ENCODE results near the gene C2CD2.

Gene C2CD2

DNA sequence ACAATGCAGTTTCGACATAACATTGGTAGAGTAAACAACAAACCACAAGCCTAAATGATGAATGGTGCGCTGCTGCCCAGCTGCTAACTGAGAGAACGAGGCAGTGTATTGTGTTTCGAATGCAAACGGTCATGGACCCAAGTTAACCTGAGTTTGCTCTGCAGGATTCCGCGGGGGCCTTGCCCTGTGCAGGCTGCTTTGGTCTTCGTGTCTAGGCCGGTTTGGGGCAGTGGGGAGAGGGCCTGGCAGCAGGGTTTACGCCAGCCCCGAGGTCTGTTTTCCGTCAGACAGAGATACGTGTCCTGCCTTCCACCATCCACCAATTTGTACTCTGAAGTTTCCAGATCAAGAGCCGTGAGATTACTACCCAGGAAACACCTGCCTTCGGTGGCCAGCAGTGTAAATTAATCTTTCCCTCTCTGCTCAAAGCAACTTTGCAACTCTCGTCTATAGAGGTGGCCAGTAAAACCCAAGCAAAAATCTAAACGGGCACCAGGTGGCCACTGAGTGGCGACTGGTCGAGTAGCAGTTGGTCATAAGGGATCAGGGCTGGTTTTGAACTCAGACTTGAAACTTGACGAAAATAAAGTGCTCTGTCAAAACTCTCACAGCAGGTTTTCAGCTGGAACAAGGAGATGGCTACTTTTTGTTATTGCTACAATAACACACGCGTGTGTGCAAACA is 68.3 kb downstream of the C2CD2 start:
- no peak for DNase-seq

DNA sequence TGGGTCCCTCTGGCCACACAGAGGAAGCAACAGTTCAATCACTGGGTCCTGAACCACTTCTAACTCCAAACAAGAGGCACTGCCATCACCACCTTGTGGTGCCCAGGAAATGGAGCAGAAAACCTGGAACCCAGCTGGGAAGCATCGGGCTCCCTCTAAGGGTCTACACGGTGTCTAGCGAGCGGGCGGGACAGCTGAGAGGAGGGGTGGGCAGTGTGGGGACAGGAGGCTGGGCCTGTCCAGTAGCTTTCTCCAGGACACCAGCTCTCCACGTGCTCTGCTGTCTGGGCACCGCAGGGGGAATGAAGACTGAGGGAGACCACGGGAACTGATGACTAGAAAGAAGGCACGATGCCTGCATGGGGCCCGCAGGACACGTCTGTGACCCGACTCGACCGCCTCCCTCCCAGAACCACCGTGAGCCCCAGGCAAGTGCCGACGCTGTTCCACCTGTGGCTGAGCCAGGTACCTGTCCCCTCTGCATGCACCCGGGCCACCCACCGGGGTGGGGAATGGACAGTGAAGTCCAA is 69.3 kb downstream of the C2CD2 start:
- DNase-seq: no peak

DNA sequence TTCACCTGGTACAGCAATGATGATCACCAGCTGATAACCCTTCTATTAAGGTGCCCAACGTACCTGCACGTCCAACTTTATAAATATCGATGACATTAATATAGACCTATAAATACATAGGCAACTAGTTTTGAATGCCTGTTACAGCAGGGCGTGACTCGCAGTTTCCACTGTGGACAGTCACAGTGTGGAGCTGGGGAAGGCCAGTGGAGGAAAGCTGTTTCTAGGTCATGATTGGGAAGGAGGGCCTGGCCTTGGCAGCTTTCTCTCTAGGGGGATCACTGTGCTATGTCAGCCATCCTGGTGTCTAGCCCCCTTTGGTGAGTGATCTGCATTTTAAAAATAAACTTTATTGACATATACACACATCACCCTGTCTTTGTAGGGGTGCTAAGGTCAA is 70.2 kb downstream of the C2CD2 start:
- no peak for DNase-seq

DNA sequence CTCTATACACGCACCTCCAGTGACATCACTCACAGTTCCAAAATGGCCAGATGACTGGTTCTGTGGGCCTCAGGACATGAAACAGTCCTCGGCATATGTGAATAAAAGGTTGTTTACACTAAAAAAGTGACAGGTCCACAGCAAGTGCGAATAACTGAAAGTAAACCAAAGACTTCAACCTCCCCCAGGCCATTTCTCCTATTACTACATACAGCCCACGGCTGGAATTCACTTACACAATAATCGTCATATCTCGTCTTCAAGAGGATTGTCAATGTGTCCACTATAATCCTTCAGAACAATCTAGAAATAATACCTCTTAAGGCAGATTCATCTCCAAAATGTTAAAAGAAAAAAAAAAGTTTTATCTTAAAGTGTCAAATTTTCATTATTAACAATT is 72.8 kb downstream of the C2CD2 start:
- no peak for DNase-seq

DNA sequence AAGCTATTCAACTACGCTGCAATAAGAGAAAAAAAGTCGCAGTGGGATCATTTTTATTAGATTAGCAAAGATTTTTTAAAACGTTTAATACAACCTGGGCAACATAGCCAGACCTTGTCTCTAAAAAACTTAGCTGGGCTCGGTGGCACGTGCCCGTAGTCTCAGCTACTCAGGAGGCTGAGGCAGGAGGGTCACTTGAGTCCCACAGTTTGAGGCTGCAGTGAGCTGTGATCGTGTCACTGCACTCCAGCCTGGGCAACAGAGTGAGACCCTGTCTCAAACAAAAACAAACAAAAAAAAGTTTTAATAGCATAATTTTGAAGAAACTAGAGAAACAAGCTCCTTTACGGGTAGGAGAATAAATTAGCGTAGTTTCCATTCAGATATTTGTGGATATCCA is 73.7 kb downstream of the C2CD2 start:
- no peak for DNase-seq

DNA sequence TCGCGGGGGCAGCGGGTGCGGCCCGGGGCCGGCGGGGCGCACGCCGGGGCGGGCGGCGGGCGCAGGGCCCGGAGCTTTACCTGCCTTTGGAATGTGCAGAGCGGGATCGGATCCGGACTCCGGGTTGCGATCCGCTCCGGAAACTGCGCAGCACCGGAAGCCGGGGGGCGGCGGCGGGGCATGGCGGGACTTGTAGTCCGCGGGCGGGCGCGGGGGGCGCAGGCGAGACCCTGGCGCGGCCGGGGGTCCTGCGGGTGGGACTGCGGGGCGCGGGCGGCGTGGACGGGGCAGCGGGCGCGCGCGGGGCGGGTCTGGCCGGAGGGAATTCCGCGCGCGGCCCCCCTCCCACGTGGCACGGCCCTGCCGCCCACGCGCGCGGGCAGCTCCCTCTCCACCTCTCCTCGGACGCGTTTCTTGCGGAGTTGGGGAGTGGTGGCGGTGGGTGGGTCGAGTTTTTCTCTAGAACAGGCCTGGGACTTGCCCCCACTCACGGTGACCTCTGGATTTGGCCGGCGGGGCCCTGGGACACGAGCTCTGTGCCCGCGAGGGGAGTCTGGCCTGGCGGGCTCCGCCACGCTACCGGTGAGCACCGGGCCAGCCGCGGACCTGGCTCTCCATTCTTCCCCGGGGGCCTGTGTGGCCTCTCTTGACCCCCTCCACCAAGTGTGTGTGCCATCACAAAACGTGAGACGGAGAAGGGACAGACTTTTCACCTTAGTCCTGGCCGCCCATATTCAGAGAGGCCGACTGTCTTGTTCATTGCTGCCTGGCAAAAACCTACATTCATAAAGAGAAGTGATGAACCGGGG is 74.4 kb downstream of the C2CD2 start, which contains the start of gene PRDM15:
TSS of gene PRDM15 (minus strand) at position 155 of the 809 bp plus-strand sequence. CDS start 18,981 bp downstream, outside the sequence.
- peak; percentile 90 for DNase-seq

DNA sequence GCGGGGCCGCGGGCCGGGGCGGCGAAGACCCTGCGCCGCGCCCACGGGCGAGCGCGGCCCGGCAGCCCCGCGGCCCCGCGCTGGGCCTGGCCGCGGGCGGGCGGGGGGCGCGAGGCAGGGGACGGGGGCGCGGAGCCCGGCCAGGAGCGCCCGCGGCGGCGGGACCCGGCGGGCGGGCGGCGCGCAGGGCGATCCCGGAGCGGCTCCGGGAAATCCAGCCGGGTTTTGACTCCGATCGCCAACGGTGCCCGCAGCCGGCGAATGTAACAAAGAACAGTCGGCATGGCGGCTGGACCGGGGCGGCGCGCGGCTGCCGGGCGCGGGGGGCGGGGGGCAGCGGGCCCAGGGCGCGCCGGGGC is 75.0 kb downstream of the C2CD2 start:
- no peak for DNase-seq

DNA sequence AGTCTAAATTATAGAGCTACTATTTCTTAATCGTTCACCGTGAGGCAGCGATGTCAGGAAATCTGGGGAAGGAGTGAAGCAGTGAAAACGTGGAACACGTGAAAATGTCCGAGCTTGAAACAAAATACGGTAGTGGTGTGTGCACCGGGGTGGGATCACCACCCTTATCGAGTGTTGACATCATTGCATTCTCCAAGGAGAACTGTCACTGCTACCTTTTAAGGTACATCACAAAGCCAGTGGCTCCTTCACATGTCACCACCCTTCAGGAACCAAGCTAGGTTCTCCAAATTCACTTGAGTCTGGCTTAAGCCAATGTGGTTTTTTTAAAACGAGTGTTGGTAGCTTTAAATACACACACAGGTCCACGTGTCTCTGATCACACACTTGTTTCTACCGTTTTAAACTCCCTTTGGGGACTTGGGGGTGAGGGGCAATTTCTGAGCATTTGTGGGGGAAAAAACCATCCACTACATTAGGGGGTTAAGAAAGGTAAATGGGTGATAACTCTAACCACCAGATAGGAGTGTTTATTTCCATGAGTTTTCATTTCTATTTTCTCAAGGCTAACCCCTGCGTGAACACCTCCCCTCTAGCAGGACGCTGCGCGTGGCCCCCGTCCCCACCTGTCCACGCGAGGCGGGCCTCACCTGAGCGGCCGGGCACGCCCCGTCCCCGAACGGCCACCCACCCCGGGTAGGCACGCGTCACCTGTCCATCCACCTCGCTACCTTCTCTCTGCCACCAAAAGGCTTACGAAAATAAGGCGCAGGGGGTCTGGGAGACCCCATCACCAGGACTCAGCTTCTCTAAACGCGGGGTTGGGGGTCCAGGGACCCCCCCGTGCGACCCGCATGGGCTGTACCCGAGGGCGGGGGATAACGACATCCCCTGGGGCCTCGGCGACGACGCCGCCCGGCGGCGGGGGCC is 75.7 kb downstream of the C2CD2 start:
- DNase-seq: peak; percentile 69

DNA sequence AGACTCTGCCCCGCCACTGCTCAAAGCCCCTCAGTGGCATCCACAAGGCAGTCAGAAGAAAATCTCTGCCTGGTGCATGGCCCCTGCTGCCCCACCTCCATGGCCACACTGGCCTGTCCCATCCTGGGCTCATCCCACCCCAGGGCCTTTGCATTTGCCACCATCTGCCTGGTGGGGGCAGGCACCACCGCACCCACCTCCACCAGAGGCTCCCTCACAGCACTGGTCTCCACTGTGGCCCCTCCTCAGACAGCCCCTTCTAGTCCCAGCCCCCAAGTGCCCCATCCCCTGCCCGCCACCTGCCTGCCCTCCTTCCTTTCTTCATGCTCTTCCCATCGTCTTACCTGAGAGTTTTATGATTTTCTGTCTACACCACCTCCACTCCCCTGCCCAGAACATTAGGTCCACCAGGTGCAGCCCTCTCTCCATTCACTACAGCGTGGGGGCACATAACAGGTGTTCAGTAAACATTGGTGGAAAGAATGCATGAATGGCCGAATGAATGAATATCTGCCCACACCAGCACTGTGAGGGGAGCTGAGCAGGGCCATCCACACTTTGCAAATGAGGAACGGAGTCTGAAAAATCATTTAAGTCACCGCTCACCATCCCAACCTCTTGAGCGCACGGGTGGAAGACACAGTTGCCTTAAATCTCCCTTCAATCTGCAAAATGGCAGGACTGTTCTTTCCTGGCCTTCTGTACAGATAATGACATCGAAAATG is 76.7 kb downstream of the C2CD2 start:
- DNase-seq: no peak

DNA sequence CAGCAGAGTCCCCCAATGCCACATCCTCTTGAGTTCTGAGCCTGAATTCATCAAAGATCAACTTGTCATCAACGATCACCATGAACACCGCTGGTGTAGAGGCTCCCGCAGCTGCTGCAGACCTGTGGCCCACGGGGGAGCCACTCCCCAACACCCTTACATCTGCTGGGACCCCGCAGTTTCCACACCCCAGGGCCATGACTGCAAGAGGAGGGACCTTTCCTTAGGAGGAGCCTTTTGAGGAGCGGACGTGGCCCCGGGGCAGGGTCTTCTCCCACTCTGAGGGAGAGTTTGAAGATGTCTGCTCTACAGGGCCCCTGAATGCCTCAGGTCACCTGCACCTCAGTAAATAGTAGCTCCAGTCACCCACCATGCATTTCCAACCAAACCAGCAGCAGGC is 77.4 kb downstream of the C2CD2 start:
- no peak for DNase-seq

DNA sequence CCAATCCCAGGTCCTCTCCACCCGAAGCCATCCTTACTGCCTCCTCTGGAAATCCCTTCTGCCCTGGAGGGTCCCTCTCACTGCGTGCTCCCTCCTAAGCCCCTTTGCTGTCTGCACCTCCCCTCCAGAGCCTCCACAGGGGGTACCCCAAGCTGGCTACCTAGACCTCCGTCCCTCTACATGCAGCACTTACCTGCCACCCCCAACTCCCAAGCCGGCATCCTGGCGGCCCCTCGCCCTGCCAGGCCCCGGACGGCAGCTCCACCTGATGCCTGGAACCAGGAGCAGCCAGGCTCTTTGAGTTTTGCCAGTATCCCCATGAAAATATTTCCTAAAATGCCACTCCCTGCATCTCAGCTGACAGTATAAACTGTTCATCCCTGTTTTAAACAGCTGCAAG is 78.7 kb downstream of the C2CD2 start:
- DNase-seq: no peak

DNA sequence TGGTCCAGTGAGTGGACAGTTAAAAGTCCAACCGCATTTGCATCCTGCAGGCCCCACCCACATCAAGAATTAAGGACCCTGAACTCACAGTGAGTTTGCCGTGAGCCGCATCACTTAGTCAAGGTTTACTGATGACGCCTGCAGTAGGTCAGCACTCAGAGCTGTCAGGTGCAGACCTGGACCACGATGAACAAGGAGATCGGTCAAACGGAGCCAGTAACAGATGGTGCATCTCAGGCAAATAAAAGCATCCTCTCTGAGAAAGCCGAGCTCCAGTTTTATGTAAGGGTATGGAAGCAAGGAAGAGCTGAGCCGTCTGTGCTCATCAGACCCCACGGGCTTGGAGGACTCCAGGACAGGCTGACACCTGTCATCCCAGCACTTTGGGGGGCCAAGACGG is 79.2 kb downstream of the C2CD2 start:
- no peak for DNase-seq

DNA sequence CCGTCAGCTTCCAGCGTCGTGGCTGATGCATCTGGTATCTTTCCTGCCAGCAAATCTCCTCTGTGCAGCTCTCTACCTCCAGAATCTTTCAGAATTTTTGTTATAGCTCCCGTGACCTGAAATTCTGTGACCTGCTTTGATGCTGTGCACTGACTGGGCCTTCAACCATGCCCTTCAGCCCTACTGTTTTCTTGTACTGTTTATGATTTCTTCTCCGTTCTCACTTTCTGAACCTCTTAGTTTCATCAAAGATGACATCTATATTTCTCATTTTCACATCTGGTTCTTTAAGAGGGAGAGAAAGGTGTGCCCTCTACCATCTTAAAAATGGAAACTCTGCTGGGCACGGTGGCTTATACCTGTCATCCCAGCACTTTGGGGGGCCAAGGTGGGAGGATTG is 80.4 kb downstream of the C2CD2 start:
- no peak for DNase-seq

DNA sequence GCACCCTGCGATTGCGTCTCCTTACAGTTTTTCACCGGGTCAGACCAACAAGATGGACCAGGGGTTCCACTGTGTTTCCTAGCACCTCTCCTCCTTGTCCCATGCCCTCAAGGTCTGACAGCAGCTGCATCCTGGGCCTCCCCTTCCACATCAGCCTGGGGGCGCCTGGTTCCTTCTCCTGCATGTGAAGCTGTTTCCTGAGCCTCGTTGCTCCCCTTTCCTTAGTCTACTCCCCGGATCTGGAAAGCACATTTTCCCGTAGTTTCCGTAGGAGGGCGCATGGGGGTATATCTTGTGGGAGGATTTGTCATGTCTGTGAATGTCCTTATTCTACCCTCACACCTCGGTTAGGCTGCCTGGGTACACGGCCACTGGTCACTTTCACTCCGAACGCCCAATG is 80.8 kb downstream of the C2CD2 start:
- no peak for DNase-seq

DNA sequence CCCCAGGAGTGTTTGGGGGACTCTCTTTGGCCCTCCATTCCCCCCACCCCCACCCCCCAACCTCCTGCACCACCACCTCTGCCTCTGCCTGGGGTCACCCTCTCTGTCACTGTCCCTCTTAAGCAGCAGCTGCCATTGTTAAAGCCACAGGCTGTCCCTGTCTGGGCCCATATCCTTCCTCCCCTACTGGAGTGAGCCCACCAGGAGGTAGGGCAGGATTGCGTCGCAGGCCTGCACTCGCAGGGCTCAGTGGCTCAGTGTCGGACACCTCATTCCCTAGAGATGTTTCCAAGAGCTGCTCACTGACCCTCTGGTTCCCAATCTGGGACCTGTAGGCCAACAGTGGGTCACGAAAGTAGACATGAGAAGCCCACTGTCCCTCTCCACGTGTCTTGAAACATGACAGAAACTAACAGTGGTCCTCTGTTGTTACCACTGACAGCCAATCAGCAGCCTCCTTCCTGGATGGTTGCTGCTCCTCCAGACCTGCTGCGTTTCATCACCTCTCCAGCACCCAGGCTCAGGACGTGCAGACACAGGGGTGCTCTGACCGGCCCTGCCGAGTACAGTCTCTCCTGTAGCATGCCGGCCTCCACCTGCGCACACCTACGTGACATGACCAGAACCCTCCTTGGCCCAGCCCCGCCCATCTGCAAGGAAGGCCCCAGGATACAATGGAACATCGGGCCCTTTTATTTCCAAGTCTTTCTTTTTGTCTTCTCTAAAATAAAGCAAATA is 82.4 kb downstream of the C2CD2 start:
- DNase-seq: no peak

DNA sequence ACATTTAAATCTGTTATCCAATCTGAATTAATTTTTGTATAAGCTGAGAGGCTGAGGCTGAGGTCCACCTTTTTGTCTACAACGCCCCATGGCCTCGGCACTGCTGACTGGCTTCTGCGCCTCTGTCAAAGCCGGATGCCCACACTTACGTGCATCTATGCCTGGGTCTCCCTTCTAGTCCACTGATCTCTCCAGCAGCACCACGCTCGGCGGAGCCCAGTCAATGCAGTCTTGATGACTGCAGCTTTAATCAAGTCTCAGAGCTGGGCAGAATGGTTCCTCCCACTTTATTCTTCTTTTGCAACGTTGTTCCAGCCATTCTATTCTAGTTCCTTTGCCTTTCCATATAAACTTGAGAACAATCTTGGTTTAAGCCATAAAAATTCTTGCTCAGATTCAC is 84.0 kb downstream of the C2CD2 start:
- no peak for DNase-seq

DNA sequence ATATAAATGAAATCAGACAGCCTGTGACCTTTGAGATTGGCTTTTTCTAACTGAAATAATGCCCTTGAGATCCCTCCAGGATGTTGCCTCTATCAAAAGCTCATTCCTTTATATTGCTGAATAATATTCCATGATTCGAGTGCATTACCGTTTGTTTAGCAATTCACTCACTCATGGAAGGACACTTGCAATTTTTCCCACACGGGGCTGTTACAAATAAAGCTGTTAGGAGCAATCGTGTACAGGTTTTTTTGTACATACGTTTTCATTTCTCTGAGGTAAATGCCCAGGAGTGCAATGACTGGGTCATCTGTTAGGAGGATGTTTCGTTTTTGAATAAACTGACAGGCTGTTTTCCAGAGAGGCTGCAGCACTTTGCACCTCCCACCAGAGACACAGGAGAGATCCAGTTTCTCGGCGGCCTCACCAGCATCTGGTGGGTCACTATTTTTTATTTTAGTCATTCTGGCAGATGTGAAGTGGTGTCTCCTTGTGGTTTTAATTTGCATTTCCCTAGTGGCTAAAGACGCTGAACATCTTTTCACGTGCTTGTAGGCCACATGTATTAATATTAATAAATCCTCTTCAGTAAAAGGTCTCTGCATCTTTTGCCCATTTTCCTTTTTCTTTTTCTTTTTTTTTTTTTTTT is 85.6 kb downstream of the C2CD2 start:
- DNase-seq: no peak

DNA sequence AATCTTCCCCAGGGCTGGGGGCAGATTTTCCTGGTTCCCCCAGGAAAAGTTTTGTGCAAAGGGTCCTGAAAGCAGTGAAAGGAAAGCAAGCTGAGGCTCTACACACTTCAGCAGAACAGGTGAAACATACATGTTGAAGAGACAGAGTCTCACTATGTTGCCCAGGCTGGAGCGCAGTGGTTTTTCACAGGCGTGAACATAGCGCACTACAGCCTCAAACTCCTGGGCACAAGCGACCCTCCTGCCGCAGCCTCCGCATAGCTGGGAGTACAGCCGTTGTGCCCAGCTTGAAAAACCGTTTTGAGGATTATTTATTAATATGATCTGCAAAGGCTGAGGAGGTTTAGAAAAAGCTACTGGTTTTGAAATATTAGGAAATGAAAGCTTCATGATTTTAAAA is 86.5 kb downstream of the C2CD2 start:
- no peak for DNase-seq

DNA sequence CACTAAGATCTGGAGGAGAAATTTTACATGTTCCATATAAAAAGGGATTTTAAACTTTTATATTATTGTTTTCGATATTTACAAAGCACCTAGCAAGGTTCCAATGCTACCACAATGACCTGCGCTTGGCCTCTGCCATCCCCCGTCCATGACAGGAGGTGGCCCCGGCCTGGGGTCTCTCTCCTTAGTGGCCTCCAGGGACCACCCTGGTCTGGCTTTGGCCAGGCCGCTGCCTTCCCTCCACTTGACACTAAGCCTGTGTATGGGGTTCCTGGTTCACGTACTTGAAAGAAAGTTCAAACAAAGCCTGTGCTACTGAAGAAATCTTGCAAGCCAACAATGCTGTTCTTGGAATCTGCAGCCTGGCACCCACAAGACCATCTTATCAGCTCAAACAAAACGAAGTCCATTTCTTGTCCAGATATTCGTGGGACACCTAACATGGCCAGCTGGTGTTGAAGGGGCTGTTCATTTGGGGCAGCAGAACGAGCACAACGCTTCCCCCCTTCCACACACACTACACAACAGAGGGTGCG is 87.5 kb downstream of the C2CD2 start:
- DNase-seq: no peak

DNA sequence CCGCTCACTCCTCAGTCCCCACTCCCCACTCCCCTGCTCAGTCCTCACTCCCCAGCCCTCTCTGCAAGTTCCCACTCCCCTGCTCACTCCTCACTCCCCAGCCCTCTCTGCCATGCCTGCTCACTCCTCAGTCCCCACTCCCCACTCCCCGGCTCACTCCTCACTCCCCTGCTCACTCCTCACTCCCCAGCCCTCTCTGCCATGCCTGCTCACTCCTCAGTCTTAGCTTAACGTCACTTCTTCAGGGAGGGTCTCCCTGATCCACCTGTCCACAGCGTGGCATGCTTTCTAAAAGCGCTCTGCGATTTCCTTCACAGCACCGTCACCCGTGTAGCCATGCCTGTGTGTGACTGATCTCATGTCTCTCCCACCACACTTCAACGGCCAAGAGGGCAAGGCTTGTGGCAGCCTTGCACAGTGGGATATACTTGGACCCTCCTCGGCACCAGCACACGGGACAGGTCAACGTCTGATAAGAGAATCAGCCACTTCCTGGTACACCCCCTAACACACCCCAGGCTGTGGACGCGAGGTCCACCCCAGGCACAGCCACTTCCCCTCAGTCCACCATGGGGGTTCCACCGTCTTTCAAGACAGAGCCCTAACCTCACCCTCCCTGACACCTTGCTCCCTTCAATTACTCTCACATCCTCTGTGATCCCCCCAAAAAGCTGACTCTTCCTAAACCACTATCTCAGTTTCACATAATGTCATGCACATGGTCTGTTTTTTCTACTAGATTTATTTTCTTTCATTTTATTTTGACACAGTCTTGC is 88.6 kb downstream of the C2CD2 start:
- no peak for DNase-seq

Measured in right kidney (tissue), 1 donor.